Gastrocnemius medialis (tissue), 4 donors: Measurements from ENCODE around the gene ACOT11.

Source experiments
- CTCF ChIP-seq, 5 experiments: fragments of 450-650 bp in 3 of 5; fragments of 200-600 bp in 2 of 5; sonication (generic) in 2 of 5; IDR thresholded peaks in 4 of 5; conservative IDR thresholded peaks in 1 of 5; 1 replicate in 4 of 5; 2 replicates in 1 of 5; pipeline ENCODE4 v1.5.1; 2016 to 2019; ENCODE audit warnings: antibody characterized with exemption in 5 of 5, mild to moderate bottlenecking in 3 of 5, moderate library complexity in 3 of 5
- POLR2A ChIP-seq, 2 donors: fragments of 450-650 bp; IDR thresholded peaks; one replicate each; pipeline ENCODE4 v1.6.1; 2017; ENCODE audit warnings: antibody characterized with exemption in 2 of 2, mild to moderate bottlenecking in 2 of 2, moderate library complexity in 2 of 2

GRCh38 chr1:54652168-54652567 is 104.1 kb downstream of the ACOT11 start:
- TF ChIP-seq CTCF (IDR thresholded peaks at IDR 0.05 in 4 of 5, conservative IDR thresholded peaks at IDR 0.05 in 1 of 5) (no peak), POLR2A (IDR thresholded peaks at IDR 0.05) (no peak)
